Endothelial cell of umbilical vein (primary cell): Measurements from ENCODE around the gene LRIG1. TPM values are rescaled to one million over a fixed set of nuclear protein-coding genes. Genes with fewer than 3 reads are reported as not detected.

ENCODE experiments used
- BruUV-seq: library from RNA; stranded (reverse); fragments of 400-500 nt; replicated peaks from 2 replicates; lab custom pipeline; 2021; lab: Mats Ljungman, UMichigan
- CTCF ChIA-PET: fragments of 300-600, 350-600 bp; sonication (Branson Sonifier 250); formaldehyde crosslinking; loops from one replicate; lab custom pipeline; 2021; ENCODE audit warnings: antibody characterized with exemption, inconsistent platforms; lab: Charles Lee
- POLR2A ChIA-PET: fragments of 300-600, 350-600 bp; sonication (Branson Sonifier 250); formaldehyde crosslinking; loops from one replicate; lab custom pipeline; 2021; ENCODE audit warnings: antibody characterized with exemption, inconsistent platforms; lab: Charles Lee
- DNase-seq: peaks from one replicate; pipeline ENCODE4 v3.0.0-alpha.2; 2011; ENCODE audit warnings: low read depth, low spot score
- FAIRE-seq: peaks from 2 replicates; lab custom pipeline; 2011; peaks lifted over from hg19 to GRCh38; lab: Jason Lieb, UNC
- H2AFZ ChIP-seq: 2 replicates; pipeline ENCODE4 v1.6.0; 2012; ENCODE audit warnings: low read depth, low read length, control low read depth, inconsistent platforms
- H3K27ac ChIP-seq: 2 replicates; pipeline ENCODE4 v1.5.1; 2011; ENCODE audit warnings: low read depth, mild to moderate bottlenecking, control low read depth, low read length, moderate library complexity; ENCODE audit not compliant: insufficient read depth
- H3K27me3 ChIP-seq, 2 experiments: 2 replicates each; pipeline versions ENCODE4 v1.6.0 to v1.6.1; 2011; ENCODE audit warnings: low read length in 2 of 2, mixed read lengths in 1 of 2; ENCODE audit not compliant: control insufficient read depth in 2 of 2, insufficient read depth in 2 of 2
- H3K36me3 ChIP-seq, 2 experiments: 2 replicates in 1 of 2; 3 replicates in 1 of 2; pipeline ENCODE4 v1.5.1; 2011; ENCODE audit warnings: low read length in 2 of 2, mild to moderate bottlenecking in 1 of 2, moderate library complexity in 1 of 2; ENCODE audit not compliant: control insufficient read depth in 2 of 2, insufficient read depth in 2 of 2; ENCODE audit errors: extremely low read depth in 1 of 2
- H3K4me1 ChIP-seq: 3 replicates; pipeline ENCODE4 v1.5.1; 2011; ENCODE audit warnings: mild to moderate bottlenecking, low read length; ENCODE audit not compliant: control insufficient read depth, insufficient read depth; ENCODE audit errors: extremely low read depth
- H3K4me2 ChIP-seq: 2 replicates; pipeline ENCODE4 v1.6.1; 2011; ENCODE audit warnings: low read length, control low read depth, mixed read lengths; ENCODE audit not compliant: insufficient read depth
- H3K4me3 ChIP-seq, 3 experiments: fragments of 200-600 bp in 1 of 3; sonication (generic), shearing (Covaris generic) in 1 of 3; replicated peaks in 1 of 3; 2 replicates each; pipeline ENCODE4 v1.5.1; 2011 to 2016; ENCODE audit warnings: control low read depth in 3 of 3, low read length in 3 of 3, mild to moderate bottlenecking in 2 of 3, inconsistent platforms in 1 of 3, low read depth in 1 of 3, moderate library complexity in 1 of 3; ENCODE audit not compliant: insufficient read depth in 1 of 3
- H3K79me2 ChIP-seq: 2 replicates; pipeline ENCODE4 v1.6.0; 2012; ENCODE audit warnings: low read length, inconsistent platforms; ENCODE audit not compliant: control insufficient read depth, insufficient read depth
- H3K9ac ChIP-seq: replicated peaks from 2 replicates; pipeline ENCODE3; 2011; ENCODE audit warnings: low read length, control low read depth; ENCODE audit not compliant: insufficient read depth; ENCODE audit errors: extremely low read depth
- H3K9me1 ChIP-seq: replicated peaks from 3 replicates; pipeline ENCODE4 v1.6.0; 2011; ENCODE audit warnings: mild to moderate bottlenecking, low read length; ENCODE audit not compliant: control insufficient read depth, insufficient read depth; ENCODE audit errors: extremely low read depth
- H3K9me3 ChIP-seq: replicated peaks from 2 replicates; pipeline ENCODE4 v1.5.1; 2012; ENCODE audit warnings: low read length, inconsistent platforms; ENCODE audit not compliant: control insufficient read depth, insufficient read depth
- H4K20me1 ChIP-seq: replicated peaks from 2 replicates; pipeline ENCODE3; 2011; ENCODE audit warnings: mild to moderate bottlenecking, low read length; ENCODE audit not compliant: control insufficient read depth, insufficient read depth; ENCODE audit errors: extremely low read depth
- EZH2 ChIP-seq: IDR thresholded peaks from 2 replicates; pipeline ENCODE4 v1.6.1; 2012; ENCODE audit warnings: borderline replicate concordance, low read depth, mild to moderate bottlenecking, moderate library complexity, low read length, inconsistent platforms; ENCODE audit not compliant: severe bottlenecking
- FOS ChIP-seq: IDR thresholded peaks from 2 replicates; pipeline ENCODE4 v1.6.1; 2011; ENCODE audit warnings: mild to moderate bottlenecking, low read length, moderate library complexity, borderline replicate concordance; ENCODE audit not compliant: insufficient read depth
- JUN ChIP-seq: IDR thresholded peaks from 2 replicates; pipeline ENCODE4 v1.6.1; 2011; ENCODE audit warnings: borderline replicate concordance, low read depth; ENCODE audit not compliant: insufficient read length, insufficient read depth
- MYC ChIP-seq: IDR thresholded peaks from one replicate; pipeline ENCODE4 v1.6.1; 2011; ENCODE audit warnings: mild to moderate bottlenecking, low read depth, low read length
- dilution Hi-C: fragments of 300-500 bp; cut with MboI; formaldehyde crosslinking; loops from one replicate; pipeline ENCODE4 v1.15.0; 2019; ENCODE audit warnings: low sequenced_read_pairs; ENCODE audit not compliant: extremely low pct_ligation_motif_present
- intact Hi-C: fragments of 100-400 bp; cut with micrococcal nuclease; formaldehyde crosslinking; loops from one replicate; pipeline ENCODE4 v1.10.0; 2022
- polyA plus RNA-seq, 4 experiments: library from polyadenylated mRNA; depleted of rRNA in 3 of 4; stranded (reverse) in 3 of 4; unstranded in 1 of 4; fragments of >200 nt; gene quantifications; 2 replicates each; pipeline versions ENCODE4 v1.2.1 to v1.2.3, GENCODE V29; 2011 to 2012; ENCODE audit warnings: missing spikeins in 1 of 4
- total RNA-seq: library from RNA; stranded (reverse); gene quantifications from 2 replicates; pipeline ENCODE4 v1.2.3, GENCODE V29; 2021
- TF ChIP-seq, protein P1 (sequence below): IDR thresholded peaks from 2 replicates; pipeline ENCODE4 v1.6.1; 2011; ENCODE audit not compliant: insufficient read depth, insufficient read length
- TF ChIP-seq, protein P2 (sequence below), 2 donors: IDR thresholded peaks; 1 replicate in 1 of 2; 2 replicates in 1 of 2; pipeline ENCODE4 v1.5.1; 2011; ENCODE audit warnings: low read length in 2 of 2, mild to moderate bottlenecking in 2 of 2, moderate library complexity in 2 of 2, control low read depth in 1 of 2, inconsistent platforms in 1 of 2, low read depth in 1 of 2; ENCODE audit not compliant: insufficient read depth in 1 of 2; ENCODE audit errors: extremely low read depth in 1 of 2

LRIG1 gene
- total and polyA plus RNA-seq, 2 donors (not counting 3 experiments of a cell fraction or from before 2014, with no cell fraction given) = 50.3 to 52.2 TPM

DNA sequence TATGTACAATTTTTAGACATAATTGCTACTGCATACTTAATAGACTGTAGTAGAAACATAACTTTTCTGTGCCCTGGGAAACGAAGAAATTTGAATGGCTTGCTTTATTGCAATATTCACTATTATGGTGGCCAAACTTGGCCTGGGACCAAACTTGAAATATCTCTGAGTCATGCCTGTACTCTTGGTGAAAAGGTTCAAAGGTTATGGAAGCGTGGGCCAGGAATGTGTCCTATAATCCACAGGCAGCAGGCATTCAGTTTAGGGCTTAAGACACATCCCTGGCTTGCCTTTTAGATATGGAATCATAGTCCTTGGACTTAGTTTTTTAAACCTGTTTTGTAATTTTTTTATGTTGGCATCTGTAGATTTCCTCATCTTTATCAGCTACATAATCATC lies 124.3 kb downstream of the LRIG1 start:
- dilution Hi-C loops (loop anchor here (25.0 kb wide), 1 partner anchor 436 kb away; no protein-coding TSS in a partner anchor), intact Hi-C loops (no loop called here)
- DNase-seq (peak; percentile 69), FAIRE-seq (peak; percentile 86)
- BruUV-seq = no TSS peak
- TF ChIP-seq FOS = peak; percentile 75
- TF ChIP-seq JUN = peak; percentile 16
- no peak for TF ChIP-seq EZH2
- H3K4me1 ChIP-seq = peaks cover 10% of the 10 kb centered on the region
- H3K9me1 ChIP-seq = no peaks in the 10 kb centered on the region
- ChIA-PET POLR2A (no interaction called here), CTCF (interaction anchor here (2.1 to 2.9 kb wide), 7 partner anchors 10 to 123 kb away, joined by 7 to 43 read pairs (median 12); no protein-coding TSS in a partner anchor)
- H4K20me1 ChIP-seq = no peaks in the 10 kb centered on the region
- H3K36me3 ChIP-seq = peaks cover 12 to 15% of the 10 kb centered on the region in 2 experiments
- H3K27me3 ChIP-seq = no peaks in the 10 kb centered on the region
- H3K9me3 ChIP-seq = no peaks in the 10 kb centered on the region
- H3K79me2 ChIP-seq = no peaks in the 10 kb centered on the region
- no peak overlapping the region for H3K4me3 ChIP-seq
- no peak overlapping the region for H3K4me2 ChIP-seq
- no peak overlapping the region for H3K27ac ChIP-seq
- H2AFZ ChIP-seq = no peak overlapping the region
- no peak overlapping the region for H3K9ac ChIP-seq

DNA sequence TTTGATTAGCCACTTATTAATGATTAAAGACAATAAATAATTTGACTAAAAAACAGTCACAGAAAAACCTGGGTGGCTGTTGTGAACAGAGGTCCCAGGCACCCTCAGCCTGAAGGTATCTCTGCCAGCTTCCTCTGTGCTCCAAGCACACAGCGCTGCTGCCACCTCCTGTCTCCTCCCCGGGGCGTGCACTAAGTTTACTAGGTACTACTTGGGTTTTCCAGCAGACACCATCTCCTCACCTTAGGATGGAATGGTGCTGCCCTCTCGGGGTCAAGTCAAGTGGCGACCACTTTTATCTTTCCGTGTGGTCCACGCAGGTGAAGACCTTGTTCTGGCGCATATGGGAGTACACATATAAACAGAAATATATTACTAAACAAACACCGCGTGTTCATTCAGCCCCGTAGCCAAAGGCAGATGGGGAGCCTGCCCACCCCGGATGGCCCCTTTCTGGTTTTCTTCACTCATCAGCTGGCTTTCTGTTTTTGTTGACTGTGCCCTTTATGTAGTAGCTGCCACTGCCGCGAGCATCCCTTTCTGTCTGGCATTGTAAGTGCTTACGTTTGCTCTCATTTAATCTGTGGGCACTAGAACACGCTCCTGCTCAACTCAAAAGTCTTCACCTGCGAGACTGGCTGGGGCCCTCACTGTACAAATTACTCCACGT lies 128.0 kb downstream of the LRIG1 start:
- ChIA-PET POLR2A (no interaction called here), CTCF (interaction anchor here (0.7 to 3.9 kb wide), 4 partner anchors 95 to 431 kb away, joined by 3 to 27 read pairs (median 6); no protein-coding TSS in a partner anchor)
- no TSS peak for BruUV-seq
- no peaks in the 10 kb centered on the region for H3K27me3 ChIP-seq
- H3K4me3 ChIP-seq = no peak overlapping the region
- H4K20me1 ChIP-seq = no peaks in the 10 kb centered on the region
- FAIRE-seq (no peak), DNase-seq (peak; percentile 29)
- H3K4me1 ChIP-seq = peaks cover 10% of the 10 kb centered on the region
- H3K27ac ChIP-seq = no peak overlapping the region
- dilution Hi-C loops (no loop called here), intact Hi-C loops (loop anchor here (1.0 kb wide), 1 partner anchor 97 kb away; no protein-coding TSS in a partner anchor)
- no peak overlapping the region for H3K4me2 ChIP-seq
- no peak overlapping the region for H3K9ac ChIP-seq
- H2AFZ ChIP-seq = no peak overlapping the region
- H3K79me2 ChIP-seq = no peaks in the 10 kb centered on the region
- TF ChIP-seq, protein P1, sequence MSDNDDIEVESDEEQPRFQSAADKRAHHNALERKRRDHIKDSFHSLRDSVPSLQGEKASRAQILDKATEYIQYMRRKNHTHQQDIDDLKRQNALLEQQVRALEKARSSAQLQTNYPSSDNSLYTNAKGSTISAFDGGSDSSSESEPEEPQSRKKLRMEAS = no peak
- TF ChIP-seq, protein P2, sequence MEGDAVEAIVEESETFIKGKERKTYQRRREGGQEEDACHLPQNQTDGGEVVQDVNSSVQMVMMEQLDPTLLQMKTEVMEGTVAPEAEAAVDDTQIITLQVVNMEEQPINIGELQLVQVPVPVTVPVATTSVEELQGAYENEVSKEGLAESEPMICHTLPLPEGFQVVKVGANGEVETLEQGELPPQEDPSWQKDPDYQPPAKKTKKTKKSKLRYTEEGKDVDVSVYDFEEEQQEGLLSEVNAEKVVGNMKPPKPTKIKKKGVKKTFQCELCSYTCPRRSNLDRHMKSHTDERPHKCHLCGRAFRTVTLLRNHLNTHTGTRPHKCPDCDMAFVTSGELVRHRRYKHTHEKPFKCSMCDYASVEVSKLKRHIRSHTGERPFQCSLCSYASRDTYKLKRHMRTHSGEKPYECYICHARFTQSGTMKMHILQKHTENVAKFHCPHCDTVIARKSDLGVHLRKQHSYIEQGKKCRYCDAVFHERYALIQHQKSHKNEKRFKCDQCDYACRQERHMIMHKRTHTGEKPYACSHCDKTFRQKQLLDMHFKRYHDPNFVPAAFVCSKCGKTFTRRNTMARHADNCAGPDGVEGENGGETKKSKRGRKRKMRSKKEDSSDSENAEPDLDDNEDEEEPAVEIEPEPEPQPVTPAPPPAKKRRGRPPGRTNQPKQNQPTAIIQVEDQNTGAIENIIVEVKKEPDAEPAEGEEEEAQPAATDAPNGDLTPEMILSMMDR (IDR thresholded peaks at IDR 0.05; ENCODE audit: extremely low read depth in 1 of 2, insufficient read depth in 1 of 2, low read depth in 1 of 2, low read length in 2 of 2) = peak in 1 of 2 donors; percentile 18
- no peak for TF ChIP-seq MYC
- no peak for TF ChIP-seq JUN
- H3K9me1 ChIP-seq = no peaks in the 10 kb centered on the region
- peaks cover 2 to 3% of the 10 kb centered on the region in 2 experiments for H3K36me3 ChIP-seq
- no peaks in the 10 kb centered on the region for H3K9me3 ChIP-seq
